DOHH2 (cell line): ENCODE measurements around the gene PTGR3.

Experiments used
- CTCF ChIP-seq: fragments of 200-600 bp; sonication (generic); IDR thresholded peaks from one replicate; pipeline ENCODE4 v1.5.1; 2014; ENCODE audit warnings: antibody characterized with exemption, mild to moderate bottlenecking, low read depth, low read length; ENCODE audit not compliant: poor library complexity, severe bottlenecking
- EZH2phosphoT487 ChIP-seq: fragments of 200-600 bp; sonication (generic); IDR thresholded peaks from 2 replicates; pipeline ENCODE4 v1.6.1; 2017; ENCODE audit warnings: borderline replicate concordance, mild to moderate bottlenecking, antibody characterized with exemption, low read length, moderate library complexity, mixed read lengths

GRCh38 chr18:75201282-75202270 is 7.4 kb downstream of the PTGR3 start:
- no peak for TF ChIP-seq EZH2phosphoT487
- no peak for TF ChIP-seq CTCF
